ENCODE measurements around the gene CAMK1D.

Gene CAMK1D

GRCh38 chr10:12364559-12364958 is 15.2 kb downstream of the CAMK1D start:
- peaks cover 8% of the 10 kb centered on the region for H4K20me1 ChIP-seq (ENCODE audit: control insufficient read depth, insufficient read depth, low read depth, low read length)
- H3K9me2 ChIP-seq (replicated peaks; ENCODE audit: control insufficient read depth, low read length): no peaks in the 10 kb centered on the region
- H3K9me3 ChIP-seq (ENCODE audit: control insufficient read depth, insufficient read depth, low read length): no peaks in the 10 kb centered on the region
- H3K27ac ChIP-seq (ENCODE audit: low read depth, low read length): no peak overlapping the region
- H3F3A ChIP-seq (ENCODE audit: control insufficient read depth, insufficient read depth): peaks cover 3% of the 10 kb centered on the region; the same call in 1 of the 2 replicates
- H3K27me3 ChIP-seq (ENCODE audit: control insufficient read depth, low read length): no peaks in the 10 kb centered on the region
- no peak overlapping the region for H3K4me2 ChIP-seq (ENCODE audit: low read length)
- H3K4me3 ChIP-seq (ENCODE audit: low read length): no peak overlapping the region
- H3K4me1 ChIP-seq (ENCODE audit: control insufficient read depth, low read length): peaks cover 15% of the 10 kb centered on the region
- H3K36me3 ChIP-seq (ENCODE audit: control insufficient read depth, low read length): peaks cover 7% of the 10 kb centered on the region
- no peak for TF ChIP-seq CTCF (IDR thresholded peaks at IDR 0.05; ENCODE audit: low read depth, low read length, poor library complexity, severe bottlenecking)
- TF ChIP-seq EZH2phosphoT487 (IDR thresholded peaks at IDR 0.05; ENCODE audit: borderline replicate concordance, low read length): no peak
- H3K79me2 ChIP-seq (ENCODE audit: control insufficient read depth, low read length): peaks cover 97% of the 10 kb centered on the region

- Histone ChIP-seq H3K9me2 (replicated peaks; ENCODE audit: control insufficient read depth, low read length) (no peaks in the 10 kb centered on the region), H3K4me2 (ENCODE audit: low read length) (no peak overlapping the region), H3F3A (ENCODE audit: control insufficient read depth, insufficient read depth) (no peaks in the 10 kb centered on the region), H4K20me1 (ENCODE audit: control insufficient read depth, insufficient read depth, low read depth, low read length) (peaks cover 3% of the 10 kb centered on the region; the same call in 1 of the 2 replicates), H3K9me3 (ENCODE audit: control insufficient read depth, insufficient read depth, low read length) (no peaks in the 10 kb centered on the region), H3K4me1 (ENCODE audit: control insufficient read depth, low read length) (0 out of 2 replicates have a peak, but pooled peaks cover under 1% of the 10 kb centered on the region), H3K36me3 (ENCODE audit: control insufficient read depth, low read length) (peaks cover 10% of the 10 kb centered on the region), H3K27ac (ENCODE audit: low read depth, low read length) (no peak overlapping the region), H3K4me3 (ENCODE audit: low read length) (no peak overlapping the region), H3K79me2 (ENCODE audit: control insufficient read depth, low read length) (peaks cover 96% of the 10 kb centered on the region), H3K27me3 (ENCODE audit: control insufficient read depth, low read length) (no peaks in the 10 kb centered on the region)
- no peak for TF ChIP-seq EZH2phosphoT487 (IDR thresholded peaks at IDR 0.05; ENCODE audit: borderline replicate concordance, low read length)
- TF ChIP-seq CTCF (IDR thresholded peaks at IDR 0.05; ENCODE audit: low read depth, low read length, poor library complexity, severe bottlenecking): no peak
Measured at GRCh38 chr10:12367272-12367671, 17.9 kb downstream of the CAMK1D start.

GRCh38 chr10:12369982-12370381 is 20.6 kb downstream of the CAMK1D start:
- no peak for TF ChIP-seq CTCF (IDR thresholded peaks at IDR 0.05; ENCODE audit: low read depth, low read length, poor library complexity, severe bottlenecking)
- no peak for TF ChIP-seq EZH2phosphoT487 (IDR thresholded peaks at IDR 0.05; ENCODE audit: borderline replicate concordance, low read length)
- H4K20me1 ChIP-seq (ENCODE audit: control insufficient read depth, insufficient read depth, low read depth, low read length): peaks cover 2% of the 10 kb centered on the region; the same call in 1 of the 2 replicates
- H3K79me2 ChIP-seq (ENCODE audit: control insufficient read depth, low read length): peaks cover 92% of the 10 kb centered on the region

More at GRCh38 chr10:12369982-12370381, 20.6 kb downstream of the CAMK1D start:
- no peaks in the 10 kb centered on the region for H3K4me1 ChIP-seq (ENCODE audit: control insufficient read depth, low read length)
- no peak overlapping the region for H3K27ac ChIP-seq (ENCODE audit: low read depth, low read length)
- peaks cover 7% of the 10 kb centered on the region for H3K36me3 ChIP-seq (ENCODE audit: control insufficient read depth, low read length)
- H3K9me3 ChIP-seq (ENCODE audit: control insufficient read depth, insufficient read depth, low read length): no peaks in the 10 kb centered on the region
- no peaks in the 10 kb centered on the region for H3K9me2 ChIP-seq (replicated peaks; ENCODE audit: control insufficient read depth, low read length)
- H3K4me2 ChIP-seq (ENCODE audit: low read length): no peak overlapping the region
- no peak overlapping the region for H3K4me3 ChIP-seq (ENCODE audit: low read length)
- H3K27me3 ChIP-seq (ENCODE audit: control insufficient read depth, low read length): no peaks in the 10 kb centered on the region
- H3F3A ChIP-seq (ENCODE audit: control insufficient read depth, insufficient read depth): no peaks in the 10 kb centered on the region

All from DOHH2 (cell line).